ENCODE measurements around the gene MTM1. TPM values are rescaled to one million over a fixed set of nuclear protein-coding genes. Genes with fewer than 3 reads are reported as not detected.

Gene MTM1
- total RNA-seq, 1 experiment from 2014 or later: 6.4 TPM

GRCh38 chrX:150587585-150588503 is 19.4 kb downstream of the MTM1 start:
- Histone ChIP-seq H4K5ac (ENCODE audit: insufficient read length, low read depth, low read length) (no peak overlapping the region), H2BK15ac (ENCODE audit: low read depth, low read length) (no peak overlapping the region), H3K23ac (ENCODE audit: insufficient read length, low read depth, low read length) (no peak overlapping the region), H2BK12ac (ENCODE audit: insufficient read length, low read depth, low read length) (no peak overlapping the region), H3K79me2 (ENCODE audit: insufficient read depth, low read length) (no peaks in the 10 kb centered on the region), H2BK5ac (ENCODE audit: insufficient read length, low read length) (no peak overlapping the region), H4K91ac (ENCODE audit: insufficient read length, low read depth, low read length) (no peak overlapping the region), H2BK20ac (ENCODE audit: low read depth, low read length, poor library complexity, severe bottlenecking) (no peak overlapping the region), H4K20me1 (ENCODE audit: control insufficient read depth, insufficient read depth, insufficient read length) (no peaks in the 10 kb centered on the region), H3K14ac (ENCODE audit: insufficient read depth, low read length) (no peak overlapping the region), H3K56ac (ENCODE audit: insufficient read length, low read depth, low read length) (no peak overlapping the region), H2AK5ac (ENCODE audit: insufficient read length, low read length) (no peak overlapping the region), H3T11ph (ENCODE audit: low read length) (no peak overlapping the region), H2AFZ (ENCODE audit: low read length) (no peak overlapping the region), H4K8ac (replicated peaks; ENCODE audit: insufficient read length, low read depth, low read length) (no peak overlapping the region), H3K4me2 (ENCODE audit: insufficient read depth, insufficient read length, low read length) (no peak overlapping the region), H2BK120ac (ENCODE audit: low read depth, low read length, poor library complexity, severe bottlenecking) (no peak overlapping the region), H3K27me3 (ENCODE audit: insufficient read depth, low read length) (no peaks in the 10 kb centered on the region), H3K4ac (ENCODE audit: low read depth, low read length) (no peak overlapping the region), H3K4me1 (ENCODE audit: insufficient read depth, low read length) (no peaks in the 10 kb centered on the region), H3K9ac (ENCODE audit: extremely low read depth, insufficient read length, low read length) (no peak overlapping the region), H3K27ac (ENCODE audit: insufficient read length, low read depth, low read length) (no peak overlapping the region), H3K79me1 (ENCODE audit: insufficient read depth, low read depth, low read length, poor library complexity, severe bottlenecking) (no peaks in the 10 kb centered on the region), H3K9me3 (ENCODE audit: control insufficient read depth, low read depth, low read length) (no peaks in the 10 kb centered on the region), H3K18ac (ENCODE audit: insufficient read length, low read depth, low read length) (no peak overlapping the region), H3K23me2 (ENCODE audit: insufficient read length, low read depth, low read length, poor library complexity, severe bottlenecking) (no peaks in the 10 kb centered on the region)
- Mint-ChIP-seq H3K4me3 (no peak overlapping the region), H3K4me1 (no peaks in the 10 kb centered on the region), H3K27me3 (ENCODE audit: low read depth) (no peaks in the 10 kb centered on the region), H3K36me3 (ENCODE audit: insufficient read depth in 1 of 3, low read depth in 3 of 3) (no peaks in the 10 kb centered on the region; a peak in 1 of 7 replicates), H3K27ac (no peak overlapping the region), H3K9me3 (peaks cover 46 to 59% of the 10 kb centered on the region in 2 experiments)
- no CpG with 5 or more reads among the region's 8 CpGs for WGBS (ENCODE audit: extremely low coverage, insufficient read length, low lambda C conversion rate)
- peak; percentile 78 for TF ChIP-seq CTCF (conservative IDR thresholded peaks at IDR 0.05)
- no peak for DNase-seq

Measured in H9 (cell line).